Mesendoderm (in vitro differentiated cells): ENCODE results near the gene TNF.
A peak's percentile ranks its signal among the peaks of the same experiment; 100 is the strongest.
"Not testable (repeated sequence)": the region's sequence is repeated elsewhere in the genome, so short reads cannot be mapped to it uniquely, and the experiment has no call there.

Source experiments
- DNase-seq: peaks from one replicate; pipeline ENCODE4 v3.0.0; 2013
- H2AK5ac ChIP-seq: 2 replicates; pipeline ENCODE4 v1.6.1; 2013; ENCODE audit warnings: low read length, inconsistent platforms
- H2BK120ac ChIP-seq: 2 replicates; pipeline ENCODE4 v1.6.1; 2013; ENCODE audit warnings: low read depth, mild to moderate bottlenecking, low read length, moderate library complexity, mixed read lengths
- H2BK15ac ChIP-seq: replicated peaks from 2 replicates; pipeline ENCODE4 v1.6.1; 2013; ENCODE audit warnings: low read depth, mild to moderate bottlenecking, moderate library complexity
- H2BK5ac ChIP-seq: 2 replicates; pipeline ENCODE4 v1.6.1; 2013; ENCODE audit warnings: low read length, inconsistent platforms
- H3K18ac ChIP-seq: 2 replicates; pipeline ENCODE4 v1.6.1; 2013; ENCODE audit warnings: mild to moderate bottlenecking, low read length, mixed read lengths
- H3K23ac ChIP-seq: one replicate; pipeline ENCODE4 v1.6.1; 2013; ENCODE audit warnings: low read length
- H3K27ac ChIP-seq: 2 replicates; pipeline ENCODE4 v1.5.1; 2013; ENCODE audit warnings: low read depth, mild to moderate bottlenecking, inconsistent platforms, low read length, moderate library complexity
- H3K27me3 ChIP-seq: 2 replicates; pipeline ENCODE4 v1.6.1; 2013; ENCODE audit warnings: low read length, control low read depth, mild to moderate bottlenecking, inconsistent platforms; ENCODE audit not compliant: insufficient read depth, poor library complexity
- H3K36me3 ChIP-seq: 2 replicates; pipeline ENCODE4 v1.6.1; 2013; ENCODE audit warnings: low read length, inconsistent platforms; ENCODE audit not compliant: control insufficient read depth, insufficient read depth
- H3K4ac ChIP-seq: one replicate; pipeline ENCODE4 v1.6.1; 2013; ENCODE audit warnings: low read depth, mild to moderate bottlenecking, low read length, moderate library complexity
- H3K4me1 ChIP-seq: 2 replicates; pipeline ENCODE4 v1.6.1; 2013; ENCODE audit warnings: low read depth, low read length, inconsistent platforms; ENCODE audit not compliant: control insufficient read depth
- H3K4me2 ChIP-seq: 2 replicates; pipeline ENCODE4 v1.6.1; 2013; ENCODE audit warnings: low read length
- H3K4me3 ChIP-seq: 2 replicates; pipeline ENCODE4 v1.5.1; 2013; ENCODE audit warnings: mild to moderate bottlenecking, low read length
- H3K56ac ChIP-seq: one replicate; pipeline ENCODE4 v1.6.1; 2013; ENCODE audit warnings: low read length
- H3K79me1 ChIP-seq: 2 replicates; pipeline ENCODE4 v1.6.1; 2013; ENCODE audit warnings: low read length, inconsistent platforms
- H3K79me2 ChIP-seq: 2 replicates; pipeline ENCODE4 v1.6.1; 2013; ENCODE audit warnings: mild to moderate bottlenecking, low read length; ENCODE audit not compliant: control insufficient read depth, insufficient read depth
- H3K9ac ChIP-seq: 2 replicates; pipeline ENCODE4 v1.6.1; 2013; ENCODE audit warnings: low read length, inconsistent platforms
- H4K5ac ChIP-seq: one replicate; pipeline ENCODE4 v1.6.1; 2013; ENCODE audit warnings: low read length
- H4K8ac ChIP-seq: one replicate; pipeline ENCODE4 v1.6.1; 2013; ENCODE audit warnings: low read depth, mild to moderate bottlenecking, control low read depth, low read length, moderate library complexity
- WGBS: extraction: QIAGEN DNeasy Blood & Tissue Kit; methylation state at CpG from one replicate; pipeline ENCODE4 v1.1.7; 2013; ENCODE audit warnings: low lambda C conversion rate, missing lambda C conversion rate; ENCODE audit not compliant: insufficient coverage; ENCODE audit errors: extremely low coverage; 5-methylcytosine and 5-hydroxymethylcytosine counted together

The TNF gene

GRCh38 chr6:31546339-31546957 lies 28.9 kb upstream of the TNF start, which contains the start of gene ATP6V1G2:
Gene ATP6V1G2 (minus strand): TSS chr6:31546608. CDS start chr6:31546559, 49 bp downstream.
- peak within 1 kb of the TSS; percentile 87 for H3K4me2 ChIP-seq

GRCh38 chr6:31546958-31547726 lies 28.2 kb upstream of the TNF start, which contains the start of gene NFKBIL1:
Gene NFKBIL1 (plus strand): TSS chr6:31547608. CDS start chr6:31547695, 87 bp downstream.
- DNase-seq, result peak; percentile 98
- Histone ChIP-seq H3K4me1 (no peaks in the 10 kb centered on the region), H3K27ac (no peak within 1 kb of the TSS), H2BK120ac (no peak within 1 kb of the TSS), H3K18ac (no peak within 1 kb of the TSS), H3K36me3 (no peaks in the 10 kb centered on the region), H3K4ac (peak within 1 kb of the TSS; percentile 4), H3K4me2 (peak within 1 kb of the TSS; percentile 87), H2BK5ac (no peak within 1 kb of the TSS), H3K4me3 (peak within 1 kb of the TSS; percentile 49), H3K79me2 (no peaks in the 10 kb centered on the region), H3K27me3 (no peaks in the 10 kb centered on the region), H2BK15ac (no peak within 1 kb of the TSS), H3K23ac (no peak within 1 kb of the TSS), H3K56ac (peak within 1 kb of the TSS; percentile 78), H3K9ac (peak within 1 kb of the TSS; percentile 66), H4K5ac (no peak within 1 kb of the TSS), H2AK5ac (no peak within 1 kb of the TSS), H3K79me1 (peaks cover 7% of the 10 kb centered on the region), H4K8ac (no peak within 1 kb of the TSS)
- no CpG with 5 or more reads among the region's 25 CpGs for WGBS

More at GRCh38 chr6:31546339-31546957, 28.9 kb upstream of the TNF start, which contains the start of gene ATP6V1G2:
- no CpG with 5 or more reads among the region's 11 CpGs for WGBS
- Histone ChIP-seq H2BK120ac (no peak within 1 kb of the TSS), H3K4me1 (no peaks in the 10 kb centered on the region), H3K27me3 (no peaks in the 10 kb centered on the region), H2AK5ac (no peak within 1 kb of the TSS), H4K8ac (no peak within 1 kb of the TSS), H2BK5ac (no peak within 1 kb of the TSS), H3K18ac (no peak within 1 kb of the TSS), H3K4me3 (peak within 1 kb of the TSS; percentile 49), H3K56ac (peak within 1 kb of the TSS; percentile 74), H3K9ac (peak within 1 kb of the TSS; percentile 66), H3K79me1 (peaks cover 7% of the 10 kb centered on the region), H3K36me3 (no peaks in the 10 kb centered on the region), H3K4ac (no peak within 1 kb of the TSS), H3K23ac (no peak within 1 kb of the TSS), H4K5ac (no peak within 1 kb of the TSS), H3K79me2 (peaks cover 3% of the 10 kb centered on the region), H2BK15ac (no peak within 1 kb of the TSS), H3K27ac (no peak within 1 kb of the TSS)
- peak; percentile 99 for DNase-seq

GRCh38 chr6:31547727-31548543 lies 27.4 kb upstream of the TNF start:
- Histone ChIP-seq H3K4me2 (no peak overlapping the region), H3K9ac (peak overlapping the region; percentile 30), H3K27ac (no peak overlapping the region), H3K56ac (peak overlapping the region; percentile 78), H2BK5ac (no peak overlapping the region), H3K18ac (no peak overlapping the region), H3K79me1 (peaks cover 7% of the 10 kb centered on the region), H3K4me3 (no peak overlapping the region), H3K4me1 (no peaks in the 10 kb centered on the region), H2AK5ac (no peak overlapping the region), H3K27me3 (no peaks in the 10 kb centered on the region), H3K36me3 (no peaks in the 10 kb centered on the region), H4K5ac (no peak overlapping the region), H3K4ac (peak overlapping the region; percentile 4), H2BK120ac (no peak overlapping the region), H4K8ac (no peak overlapping the region), H3K79me2 (no peaks in the 10 kb centered on the region), H2BK15ac (no peak overlapping the region), H3K23ac (no peak overlapping the region)
- WGBS, result 100% methylated on average over 1 of the region's 24 CpGs
- no peak for DNase-seq

GRCh38 chr6:31548544-31548873 lies 26.9 kb upstream of the TNF start:
- Histone ChIP-seq H2BK15ac (no peak overlapping the region), H3K4me1 (no peaks in the 10 kb centered on the region), H3K27me3 (no peaks in the 10 kb centered on the region), H2BK120ac (no peak overlapping the region), H3K79me2 (no peaks in the 10 kb centered on the region), H3K18ac (no peak overlapping the region), H3K27ac (no peak overlapping the region), H3K4me2 (no peak overlapping the region), H3K23ac (no peak overlapping the region), H3K36me3 (no peaks in the 10 kb centered on the region), H3K9ac (no peak overlapping the region), H3K4ac (no peak overlapping the region), H3K4me3 (no peak overlapping the region), H4K5ac (no peak overlapping the region), H4K8ac (no peak overlapping the region), H3K56ac (no peak overlapping the region), H2BK5ac (no peak overlapping the region), H2AK5ac (no peak overlapping the region), H3K79me1 (peaks cover 7% of the 10 kb centered on the region)
- DNase-seq, result no peak
- no CpG with 5 or more reads among the region's 2 CpGs for WGBS

- H2BK120ac ChIP-seq, H3K56ac ChIP-seq, H3K79me2 ChIP-seq, H4K8ac ChIP-seq, H3K18ac ChIP-seq, H3K4me3 ChIP-seq, H3K27ac ChIP-seq, H3K4me1 ChIP-seq, H3K4ac ChIP-seq, H3K9ac ChIP-seq, H3K23ac ChIP-seq, H3K27me3 ChIP-seq, H2BK15ac ChIP-seq, H2AK5ac ChIP-seq, H3K79me1 ChIP-seq, H3K4me2 ChIP-seq, H2BK5ac ChIP-seq, H4K5ac ChIP-seq, H3K36me3 ChIP-seq: not testable (repeated sequence)
- no CpG with 5 or more reads among the region's 5 CpGs for WGBS
- peak; percentile 85 for DNase-seq
Measured at GRCh38 chr6:31551371-31551770, 24.0 kb upstream of the TNF start.
